AG04449 (cell line): ENCODE measurements around the gene MGMT.

Experiments
- CTCF ChIA-PET: fragments of 350-600 bp; formaldehyde crosslinking; extraction: SDS; loops from one replicate; lab custom pipeline; 2021; ENCODE audit warnings: antibody characterized with exemption; lab: Yijun Ruan, JAX
- POLR2A ChIA-PET: fragments of 400-600, 350-600 bp; formaldehyde crosslinking; extraction: SDS; loops from one replicate; lab custom pipeline; 2020; ENCODE audit warnings: antibody characterized with exemption, inconsistent platforms; lab: Yijun Ruan, JAX
- DNase-seq: peaks from one replicate; pipeline ENCODE4 v3.0.0-alpha.2; 2010; ENCODE audit warnings: low read depth, low spot score
- H3K4me3 ChIP-seq: 2 replicates; pipeline ENCODE4 v1.5.1; 2011; ENCODE audit warnings: low read depth, mild to moderate bottlenecking, control low read depth, low read length
- TF ChIP-seq, protein P1 (sequence below): IDR thresholded peaks from one replicate; pipeline ENCODE4 v1.5.1; 2011; ENCODE audit warnings: mild to moderate bottlenecking, moderate library complexity, low read length, control low read depth, inconsistent platforms; ENCODE audit not compliant: insufficient read depth; ENCODE audit errors: missing control alignments

MGMT gene

DNA sequence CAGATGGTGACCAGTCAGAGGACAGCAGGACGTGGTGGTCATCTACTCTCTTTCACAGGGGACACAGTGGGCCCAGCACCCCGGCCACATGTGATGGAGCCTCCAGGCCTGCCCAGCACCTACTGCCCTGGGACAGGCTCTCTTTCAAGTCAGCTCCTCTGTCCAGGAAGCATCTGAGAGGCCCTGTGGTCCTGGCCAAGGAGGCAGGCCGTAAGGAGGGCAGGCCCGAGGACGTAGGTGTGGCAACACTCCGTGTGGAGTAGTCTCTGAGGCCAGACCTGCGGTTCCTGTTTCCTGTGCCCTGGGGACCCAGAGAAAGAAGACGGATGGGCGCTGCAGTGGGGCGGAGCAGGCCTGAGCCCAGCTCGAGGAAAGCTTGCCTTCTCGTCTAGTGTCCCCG lies 317.9 kb downstream of the MGMT start:
- CTCF ChIA-PET, result no interaction called here
- no peak overlapping the region for H3K4me3 ChIP-seq
- POLR2A ChIA-PET, result no interaction called here
- DNase-seq, result no peak
- TF ChIP-seq, protein P1, sequence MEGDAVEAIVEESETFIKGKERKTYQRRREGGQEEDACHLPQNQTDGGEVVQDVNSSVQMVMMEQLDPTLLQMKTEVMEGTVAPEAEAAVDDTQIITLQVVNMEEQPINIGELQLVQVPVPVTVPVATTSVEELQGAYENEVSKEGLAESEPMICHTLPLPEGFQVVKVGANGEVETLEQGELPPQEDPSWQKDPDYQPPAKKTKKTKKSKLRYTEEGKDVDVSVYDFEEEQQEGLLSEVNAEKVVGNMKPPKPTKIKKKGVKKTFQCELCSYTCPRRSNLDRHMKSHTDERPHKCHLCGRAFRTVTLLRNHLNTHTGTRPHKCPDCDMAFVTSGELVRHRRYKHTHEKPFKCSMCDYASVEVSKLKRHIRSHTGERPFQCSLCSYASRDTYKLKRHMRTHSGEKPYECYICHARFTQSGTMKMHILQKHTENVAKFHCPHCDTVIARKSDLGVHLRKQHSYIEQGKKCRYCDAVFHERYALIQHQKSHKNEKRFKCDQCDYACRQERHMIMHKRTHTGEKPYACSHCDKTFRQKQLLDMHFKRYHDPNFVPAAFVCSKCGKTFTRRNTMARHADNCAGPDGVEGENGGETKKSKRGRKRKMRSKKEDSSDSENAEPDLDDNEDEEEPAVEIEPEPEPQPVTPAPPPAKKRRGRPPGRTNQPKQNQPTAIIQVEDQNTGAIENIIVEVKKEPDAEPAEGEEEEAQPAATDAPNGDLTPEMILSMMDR, result no peak

DNA sequence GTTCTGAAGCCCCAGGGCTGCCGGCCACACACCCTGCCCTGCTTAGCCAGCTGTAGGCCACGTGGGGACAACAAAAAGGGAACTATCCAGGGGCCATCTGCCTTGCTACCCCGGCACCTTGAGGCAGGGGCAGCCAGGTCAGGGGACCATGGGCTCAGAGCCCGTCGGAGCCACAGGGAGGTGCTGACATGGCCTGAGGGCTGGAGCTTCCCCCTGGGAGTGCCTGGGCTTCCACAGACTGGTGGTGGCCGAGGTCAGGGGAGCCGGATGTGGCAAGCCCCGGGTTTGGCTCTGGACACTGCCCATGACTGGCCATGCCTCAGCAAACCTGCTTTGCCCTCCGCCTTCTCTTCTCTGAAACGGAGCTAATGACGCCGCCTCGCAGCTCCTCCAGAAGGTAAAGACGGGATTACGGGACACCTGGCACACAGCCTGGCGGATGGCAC lies 318.5 kb downstream of the MGMT start:
- no peak overlapping the region for H3K4me3 ChIP-seq
- CTCF ChIA-PET, result no interaction called here
- TF ChIP-seq, protein P1, result no peak
- DNase-seq, result no peak
- POLR2A ChIA-PET, result no interaction called here

DNA sequence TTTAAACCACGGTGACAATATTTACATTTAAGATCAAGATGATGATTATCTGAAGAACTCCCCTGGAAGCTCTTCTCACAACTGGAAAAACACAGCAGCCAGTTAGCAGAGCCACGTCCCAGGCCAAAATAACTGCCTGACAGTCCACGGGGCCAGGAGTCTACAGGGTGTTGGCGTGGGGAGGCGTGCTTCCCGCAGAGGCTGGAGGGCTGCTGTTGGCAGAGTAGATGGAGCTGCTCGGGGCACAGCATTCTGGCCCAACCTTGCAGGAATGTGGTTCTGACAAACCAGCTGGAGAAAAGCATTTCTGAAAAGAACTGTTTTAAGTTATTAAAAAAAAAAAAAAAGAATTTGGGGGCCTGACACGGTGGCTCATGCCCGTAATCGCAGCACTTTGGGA lies 319.2 kb downstream of the MGMT start:
- no peak overlapping the region for H3K4me3 ChIP-seq
- CTCF ChIA-PET, result no interaction called here
- POLR2A ChIA-PET, result no interaction called here

DNA sequence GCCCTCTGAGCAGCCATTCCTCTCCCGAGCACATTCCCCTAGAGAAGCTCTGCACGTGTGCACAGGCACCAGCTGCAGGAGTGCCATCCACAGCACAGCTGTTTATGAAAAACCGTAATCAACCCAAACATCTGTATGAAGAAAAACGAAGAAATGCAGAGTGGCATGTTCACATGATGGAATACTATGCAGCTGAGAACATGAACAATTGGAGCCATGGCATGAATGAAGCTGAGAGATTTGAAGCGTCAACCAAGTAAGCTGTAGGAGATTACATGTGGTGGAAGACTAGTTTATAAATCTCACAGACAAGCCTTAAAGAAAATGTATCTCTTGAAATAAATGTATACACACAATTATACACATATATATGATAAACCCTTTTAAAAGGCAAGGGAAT lies 320.5 kb downstream of the MGMT start:
- no peak for DNase-seq
- no peak overlapping the region for H3K4me3 ChIP-seq
- TF ChIP-seq, protein P1, result no peak
- ChIA-PET POLR2A (no interaction called here), CTCF (no interaction called here)

More for the DNA sequence above, 319.2 kb downstream of the MGMT start:
- no peak for DNase-seq
- TF ChIP-seq, protein P1, result no peak

DNA sequence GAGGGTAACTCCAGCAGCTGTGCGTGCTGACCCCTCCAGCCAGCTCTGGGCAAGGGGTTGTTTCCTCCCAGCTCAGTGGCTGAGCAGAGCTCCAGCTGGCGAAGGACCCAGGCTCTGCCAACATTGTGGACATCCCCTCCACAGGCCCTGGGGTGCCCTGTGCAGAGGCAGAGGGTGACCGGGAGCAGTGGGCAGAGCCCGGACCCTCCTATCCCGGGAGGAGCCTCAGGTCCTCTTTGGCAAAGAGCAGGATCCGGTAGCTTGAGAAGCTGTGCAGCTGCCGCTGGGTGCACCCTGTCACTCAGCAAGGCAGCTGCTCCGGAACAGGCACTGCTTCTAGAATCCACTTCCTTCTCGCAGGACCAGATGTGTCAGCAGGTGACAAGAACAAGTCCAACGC lies 321.2 kb downstream of the MGMT start:
- POLR2A ChIA-PET, result no interaction called here
- TF ChIP-seq, protein P1, result no peak
- no peak for DNase-seq
- no peak overlapping the region for H3K4me3 ChIP-seq
- CTCF ChIA-PET, result no interaction called here

DNA sequence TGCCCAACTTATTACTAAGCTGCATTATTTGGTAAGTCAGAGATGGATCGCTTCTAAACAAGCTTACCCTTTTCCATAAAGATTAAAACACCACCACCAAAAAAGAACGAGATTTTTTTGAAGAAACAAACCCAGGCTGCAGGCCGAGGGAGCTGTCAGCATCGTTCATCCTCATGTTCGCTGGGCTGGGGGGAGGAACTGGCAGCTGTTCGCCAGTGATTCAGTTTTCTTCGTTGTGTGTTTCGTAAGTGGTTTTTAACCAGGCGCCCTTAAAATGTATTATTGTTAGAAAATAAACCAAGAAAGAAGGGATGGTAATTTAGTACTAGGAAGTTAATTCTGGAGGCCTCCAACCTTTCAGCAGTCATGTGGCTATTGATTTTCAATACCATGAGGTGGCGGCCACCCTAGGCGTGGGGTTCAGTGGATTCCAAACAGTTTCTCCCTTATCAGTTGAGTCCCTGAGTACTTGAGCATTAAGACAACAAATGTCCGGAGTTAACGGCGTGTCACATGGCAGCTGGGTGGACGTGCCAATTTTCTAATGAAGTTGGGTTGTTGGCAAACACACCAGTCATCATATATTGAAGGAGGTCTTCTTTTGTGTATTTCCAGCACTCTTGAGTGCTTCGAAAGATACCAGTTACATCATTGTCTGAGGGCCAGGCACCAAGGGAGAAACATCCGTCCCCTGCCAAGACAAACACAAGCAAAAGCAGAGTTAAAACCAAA lies 323.8 kb downstream of the MGMT start:
- no peak for DNase-seq
- H3K4me3 ChIP-seq, result no peak overlapping the region
- TF ChIP-seq, protein P1, result no peak
- CTCF ChIA-PET, result no interaction called here
- POLR2A ChIA-PET, result no interaction called here
